Panc1 (cell line): ENCODE data around the gene RNF213. TPM values are rescaled to one million over a fixed set of nuclear protein-coding genes. Genes with fewer than 3 reads are reported as not detected.

Source experiments
- ATAC-seq: fragments of 200-7000 bp; cut with Tn5 transposase; 2 replicates; pipeline ENCODE4 v1.9.1; 2020; ENCODE audit warnings: mild to moderate bottlenecking, moderate library complexity
- BruUV-seq: library from RNA; stranded (reverse); fragments of 400-500 nt; replicated peaks from 2 replicates; lab custom pipeline; 2021; lab: Mats Ljungman, UMichigan
- CTCF ChIA-PET: fragments of 300-600 bp; sonication (Branson Sonifier 250); formaldehyde crosslinking; loops from one replicate; lab custom pipeline; 2022; ENCODE audit warnings: antibody characterized with exemption; lab: Charles Lee
- POLR2A ChIA-PET: fragments of 300-600 bp; sonication (Branson Sonifier 250); formaldehyde crosslinking; loops from one replicate; lab custom pipeline; 2022; ENCODE audit warnings: antibody characterized with exemption; lab: Charles Lee
- DNase-seq: peaks from one replicate; pipeline ENCODE4 v3.0.0-alpha.2; 2010; ENCODE audit warnings: low read depth, low spot score
- H3K27ac ChIP-seq: 2 replicates; pipeline ENCODE4 v1.5.1; 2011; ENCODE audit warnings: mild to moderate bottlenecking, low read length, inconsistent platforms
- H3K27me3 ChIP-seq: fragments of 200-500 bp; sonication (Bioruptor generic); 2 replicates; pipeline ENCODE4 v1.6.0; 2014; ENCODE audit warnings: low read length, inconsistent platforms; ENCODE audit not compliant: control insufficient read depth, insufficient read depth
- H3K36me3 ChIP-seq: fragments of 200-500 bp; sonication (Bioruptor generic); 2 replicates; pipeline ENCODE4 v1.5.1; 2014; ENCODE audit warnings: inconsistent platforms, mild to moderate bottlenecking, low read length, moderate library complexity; ENCODE audit not compliant: control insufficient read depth, insufficient read depth
- H3K4me1 ChIP-seq: 2 replicates; pipeline ENCODE4 v1.5.1; 2011; ENCODE audit warnings: inconsistent platforms, mild to moderate bottlenecking, low read length, moderate library complexity; ENCODE audit not compliant: control insufficient read depth, insufficient read depth
- H3K4me3 ChIP-seq, 2 experiments: 2 replicates each; pipeline ENCODE4 v1.5.1; 2011 to 2012; ENCODE audit warnings: low read depth in 2 of 2, low read length in 2 of 2, mild to moderate bottlenecking in 2 of 2, inconsistent platforms in 1 of 2, moderate library complexity in 1 of 2
- H3K9me3 ChIP-seq: fragments of 200-500 bp; sonication (Bioruptor generic); 2 replicates; pipeline ENCODE4 v1.5.1; 2014; ENCODE audit warnings: low read depth, mild to moderate bottlenecking, inconsistent platforms, low read length, moderate library complexity; ENCODE audit not compliant: control insufficient read depth, insufficient read depth
- POLR2AphosphoS5 ChIP-seq: IDR thresholded peaks from 2 replicates; pipeline ENCODE4 v1.6.1; 2012; ENCODE audit warnings: mild to moderate bottlenecking, low read depth, low read length, moderate library complexity
- SIN3A ChIP-seq: IDR thresholded peaks from 2 replicates; pipeline ENCODE4 v1.6.1; 2012; ENCODE audit warnings: low read depth, mild to moderate bottlenecking, low read length, moderate library complexity, borderline replicate concordance; ENCODE audit not compliant: insufficient read depth
- TCF7L2 ChIP-seq: IDR thresholded peaks from 2 replicates; pipeline ENCODE4 v1.6.1; 2011; ENCODE audit warnings: mild to moderate bottlenecking, low read depth, low read length, inconsistent platforms
- in situ Hi-C: cut with HindIII; loops from 2 replicates; pipeline ENCODE4 v1.10.0; 2016; ENCODE audit warnings: low sequenced_read_pairs, low pct_unique_long_range_greater_than_20kb
- intact Hi-C: fragments of 100-400 bp; cut with micrococcal nuclease; formaldehyde crosslinking; loops from one replicate; pipeline ENCODE4 v1.10.0; 2022; ENCODE audit not compliant: unreplicated experiment
- total RNA-seq: library from RNA; stranded (reverse); gene quantifications from one replicate; pipeline ENCODE4 v1.2.1, GENCODE V29; 2021; ENCODE audit not compliant: unreplicated experiment
- TF ChIP-seq, protein P1 (sequence below), 2 experiments: IDR thresholded peaks; 2 replicates each; pipeline ENCODE4 v1.6.1; 2011 to 2012; ENCODE audit warnings: low read depth in 2 of 2, control low read depth in 1 of 2, low read length in 1 of 2, mild to moderate bottlenecking in 1 of 2, moderate library complexity in 1 of 2; ENCODE audit not compliant: insufficient read depth in 1 of 2
- TF ChIP-seq, protein P2 (sequence below): fragments of 450-650 bp; IDR thresholded peaks from 2 replicates; pipeline ENCODE4 v1.5.1; 2017; ENCODE audit warnings: mild to moderate bottlenecking

RNF213 gene
- total RNA-seq, 1 experiment from 2014 or later = 230 TPM

DNA sequence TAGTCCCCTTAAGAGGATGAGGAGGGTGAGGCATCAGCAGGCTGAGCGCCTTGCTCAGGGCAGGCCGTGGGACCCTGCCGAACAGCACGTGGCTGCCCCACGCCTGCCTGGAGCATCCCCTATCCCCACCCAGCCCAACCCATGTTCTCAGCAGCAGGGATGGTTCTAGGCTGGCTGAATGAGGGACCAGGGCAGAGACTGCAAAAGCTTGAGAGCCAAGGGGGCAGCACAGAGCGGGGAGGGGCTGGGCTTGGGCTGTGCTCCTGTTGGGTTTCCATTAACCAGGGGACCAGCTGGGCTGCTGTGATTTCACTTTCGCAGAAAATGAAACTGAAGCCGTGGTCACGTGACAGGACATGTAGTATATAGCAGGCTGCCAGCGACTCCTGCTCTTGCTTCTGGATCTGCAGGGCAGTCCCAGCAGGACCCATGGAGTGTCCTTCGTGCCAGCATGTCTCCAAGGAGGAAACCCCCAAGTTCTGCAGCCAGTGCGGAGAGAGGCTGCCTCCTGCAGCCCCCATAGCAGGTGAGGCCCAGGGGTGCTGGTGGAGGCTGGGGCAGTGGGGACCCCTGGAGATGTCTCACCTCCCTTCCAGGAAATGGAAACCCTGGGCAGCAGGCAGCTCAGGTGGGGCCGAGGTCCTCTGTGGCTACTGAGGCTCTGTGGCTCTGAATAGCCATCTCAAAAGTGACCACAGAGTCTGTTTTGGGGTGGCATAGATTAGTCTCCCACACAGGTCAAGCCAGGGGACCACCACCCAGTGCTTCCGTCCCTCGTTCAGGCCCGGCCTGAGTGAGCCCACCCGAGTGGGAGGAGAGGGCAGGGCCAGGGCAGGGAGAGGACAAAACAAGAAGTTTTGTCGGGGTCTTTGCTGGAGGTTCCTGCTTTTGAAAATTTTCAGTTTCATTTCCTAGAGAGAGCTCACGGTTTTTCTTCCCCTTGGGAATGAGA lies 2.9 kb downstream of the RNF213 start:
- ChIA-PET POLR2A (no interaction called here), CTCF (no interaction called here)
- in situ Hi-C loops = no loop called here
- intact Hi-C loops = no loop called here
- Histone ChIP-seq H3K4me3 (peak overlapping the region; percentile 6 to 38; a peak in 3 of 4 replicates), H3K27me3 (no peaks in the 10 kb centered on the region), H3K36me3 (no peaks in the 10 kb centered on the region; the same call in none of the 2 replicates), H3K4me1 (peaks cover 37% of the 10 kb centered on the region), H3K27ac (peak overlapping the region; percentile 78), H3K9me3 (no peaks in the 10 kb centered on the region)
- ATAC-seq = peak; percentile 24
- TF ChIP-seq POLR2AphosphoS5 (peak; percentile 82), SIN3A (no peak; the same call in 1 of the 2 replicates), TCF7L2 (no peak)
- TF ChIP-seq, protein P1, sequence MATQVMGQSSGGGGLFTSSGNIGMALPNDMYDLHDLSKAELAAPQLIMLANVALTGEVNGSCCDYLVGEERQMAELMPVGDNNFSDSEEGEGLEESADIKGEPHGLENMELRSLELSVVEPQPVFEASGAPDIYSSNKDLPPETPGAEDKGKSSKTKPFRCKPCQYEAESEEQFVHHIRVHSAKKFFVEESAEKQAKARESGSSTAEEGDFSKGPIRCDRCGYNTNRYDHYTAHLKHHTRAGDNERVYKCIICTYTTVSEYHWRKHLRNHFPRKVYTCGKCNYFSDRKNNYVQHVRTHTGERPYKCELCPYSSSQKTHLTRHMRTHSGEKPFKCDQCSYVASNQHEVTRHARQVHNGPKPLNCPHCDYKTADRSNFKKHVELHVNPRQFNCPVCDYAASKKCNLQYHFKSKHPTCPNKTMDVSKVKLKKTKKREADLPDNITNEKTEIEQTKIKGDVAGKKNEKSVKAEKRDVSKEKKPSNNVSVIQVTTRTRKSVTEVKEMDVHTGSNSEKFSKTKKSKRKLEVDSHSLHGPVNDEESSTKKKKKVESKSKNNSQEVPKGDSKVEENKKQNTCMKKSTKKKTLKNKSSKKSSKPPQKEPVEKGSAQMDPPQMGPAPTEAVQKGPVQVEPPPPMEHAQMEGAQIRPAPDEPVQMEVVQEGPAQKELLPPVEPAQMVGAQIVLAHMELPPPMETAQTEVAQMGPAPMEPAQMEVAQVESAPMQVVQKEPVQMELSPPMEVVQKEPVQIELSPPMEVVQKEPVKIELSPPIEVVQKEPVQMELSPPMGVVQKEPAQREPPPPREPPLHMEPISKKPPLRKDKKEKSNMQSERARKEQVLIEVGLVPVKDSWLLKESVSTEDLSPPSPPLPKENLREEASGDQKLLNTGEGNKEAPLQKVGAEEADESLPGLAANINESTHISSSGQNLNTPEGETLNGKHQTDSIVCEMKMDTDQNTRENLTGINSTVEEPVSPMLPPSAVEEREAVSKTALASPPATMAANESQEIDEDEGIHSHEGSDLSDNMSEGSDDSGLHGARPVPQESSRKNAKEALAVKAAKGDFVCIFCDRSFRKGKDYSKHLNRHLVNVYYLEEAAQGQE (IDR thresholded peaks at IDR 0.05; ENCODE audit: insufficient read depth in 1 of 2, low read depth in 2 of 2, low read length in 1 of 2) = no peak
- TF ChIP-seq, protein P2, sequence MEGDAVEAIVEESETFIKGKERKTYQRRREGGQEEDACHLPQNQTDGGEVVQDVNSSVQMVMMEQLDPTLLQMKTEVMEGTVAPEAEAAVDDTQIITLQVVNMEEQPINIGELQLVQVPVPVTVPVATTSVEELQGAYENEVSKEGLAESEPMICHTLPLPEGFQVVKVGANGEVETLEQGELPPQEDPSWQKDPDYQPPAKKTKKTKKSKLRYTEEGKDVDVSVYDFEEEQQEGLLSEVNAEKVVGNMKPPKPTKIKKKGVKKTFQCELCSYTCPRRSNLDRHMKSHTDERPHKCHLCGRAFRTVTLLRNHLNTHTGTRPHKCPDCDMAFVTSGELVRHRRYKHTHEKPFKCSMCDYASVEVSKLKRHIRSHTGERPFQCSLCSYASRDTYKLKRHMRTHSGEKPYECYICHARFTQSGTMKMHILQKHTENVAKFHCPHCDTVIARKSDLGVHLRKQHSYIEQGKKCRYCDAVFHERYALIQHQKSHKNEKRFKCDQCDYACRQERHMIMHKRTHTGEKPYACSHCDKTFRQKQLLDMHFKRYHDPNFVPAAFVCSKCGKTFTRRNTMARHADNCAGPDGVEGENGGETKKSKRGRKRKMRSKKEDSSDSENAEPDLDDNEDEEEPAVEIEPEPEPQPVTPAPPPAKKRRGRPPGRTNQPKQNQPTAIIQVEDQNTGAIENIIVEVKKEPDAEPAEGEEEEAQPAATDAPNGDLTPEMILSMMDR = no peak
- no TSS peak for BruUV-seq
- DNase-seq = no peak

DNA sequence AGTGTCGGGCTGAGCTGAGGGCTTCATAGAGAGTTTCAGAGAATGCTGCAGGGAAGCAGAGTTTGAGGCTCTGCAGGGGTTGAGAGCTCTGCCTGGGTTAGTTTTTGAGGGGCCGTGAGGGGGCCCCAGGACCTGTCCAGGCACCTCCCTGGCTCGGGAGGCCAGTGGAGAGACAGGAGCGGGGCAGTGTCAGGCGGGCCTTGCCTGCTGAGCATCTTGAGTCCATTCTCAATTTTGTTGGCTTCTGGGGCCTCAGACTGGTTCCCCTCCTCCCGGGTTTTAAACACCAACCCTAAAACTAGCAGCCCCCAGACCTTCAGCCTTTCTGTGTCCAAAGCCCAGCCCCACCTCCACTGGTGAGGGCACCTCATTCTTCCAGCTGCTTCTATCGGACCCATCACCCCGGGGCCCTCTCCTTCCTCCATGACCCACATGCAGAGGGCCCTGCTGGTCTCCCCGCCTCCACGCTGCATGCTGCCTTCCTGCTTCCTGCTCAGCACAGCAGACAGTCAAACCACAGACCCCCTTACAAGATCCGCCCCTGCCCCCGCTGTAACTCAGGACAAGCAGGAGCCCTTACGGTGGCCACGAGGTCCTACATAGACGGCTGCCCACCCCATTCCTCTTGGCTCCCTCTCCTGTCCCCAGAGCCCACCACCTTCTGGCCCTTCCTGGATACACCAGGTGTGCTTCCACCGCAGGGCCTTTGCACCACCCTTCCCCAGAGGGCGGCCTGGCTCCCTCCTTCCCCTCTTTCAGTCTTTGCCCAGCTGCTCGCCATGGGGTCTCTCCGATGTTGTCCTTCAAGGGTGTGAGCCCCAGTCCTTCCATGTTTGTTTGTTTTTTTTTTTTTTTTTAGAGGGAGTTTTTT lies 3.8 kb downstream of the RNF213 start:
- Histone ChIP-seq H3K9me3 (no peaks in the 10 kb centered on the region), H3K4me1 (peaks cover 28% of the 10 kb centered on the region), H3K27me3 (no peaks in the 10 kb centered on the region), H3K4me3 (peak overlapping the region; percentile 6 to 38; a peak in 3 of 4 replicates), H3K27ac (peak overlapping the region; percentile 78), H3K36me3 (no peaks in the 10 kb centered on the region; the same call in none of the 2 replicates)
- TF ChIP-seq TCF7L2 (no peak), POLR2AphosphoS5 (no peak)
- DNase-seq = no peak
- intact Hi-C loops (no loop called here), in situ Hi-C loops (no loop called here)
- POLR2A ChIA-PET = no interaction called here
- CTCF ChIA-PET = no interaction called here
- BruUV-seq = no TSS peak
- ATAC-seq = no peak
